AG04450 (cell line): Measurements from ENCODE around the gene SLC41A3. TPM values are rescaled to one million over a fixed set of nuclear protein-coding genes. Genes with fewer than 3 reads are reported as not detected.

Experiments used
- CTCF ChIA-PET: fragments of 300-600, 350-600 bp; formaldehyde crosslinking; extraction: SDS; loops from one replicate; lab custom pipeline; 2022; ENCODE audit warnings: antibody characterized with exemption, inconsistent platforms; lab: Charles Lee
- POLR2A ChIA-PET: fragments of 350-600 bp; formaldehyde crosslinking; extraction: SDS; loops from one replicate; lab custom pipeline; 2021; ENCODE audit warnings: antibody characterized with exemption, inconsistent platforms; lab: Yijun Ruan, JAX
- DNase-seq: peaks from one replicate; pipeline ENCODE4 v3.0.0-alpha.2; 2011; ENCODE audit warnings: low read depth, low spot score
- H3K27ac ChIP-seq: one replicate; pipeline ENCODE4 v1.5.1; 2012; ENCODE audit warnings: low read depth, low read length, control low read depth
- H3K27me3 ChIP-seq: one replicate; pipeline ENCODE4 v1.6.0; 2012; ENCODE audit warnings: low read length; ENCODE audit not compliant: control insufficient read depth, insufficient read depth
- H3K4me3 ChIP-seq: 2 replicates; pipeline ENCODE4 v1.5.1; 2011; ENCODE audit warnings: mild to moderate bottlenecking, low read depth, low read length, control low read depth
- H3K9me3 ChIP-seq: 2 replicates; pipeline ENCODE4 v1.5.1; 2012; ENCODE audit warnings: low read length; ENCODE audit not compliant: control insufficient read depth, insufficient read depth
- CTCF ChIP-seq: IDR thresholded peaks from 2 replicates; pipeline ENCODE4 v1.5.1; 2011; ENCODE audit warnings: low read depth, low read length, control low read depth, inconsistent platforms
- polyA plus RNA-seq: library from polyadenylated mRNA; depleted of rRNA; stranded (reverse); fragments of >200 nt; gene quantifications from 2 replicates; pipeline ENCODE4 v1.2.3, GENCODE V29; 2011

Gene SLC41A3
- polyA plus RNA-seq, 1 experiment: 36.9 TPM

- Histone ChIP-seq H3K4me3 (no peak overlapping the region), H3K9me3 (peaks cover 12% of the 10 kb centered on the region; the same call in 1 of the 2 replicates), H3K27me3 (peaks cover 5% of the 10 kb centered on the region), H3K27ac (no peak overlapping the region)
- no peak for TF ChIP-seq CTCF
- POLR2A ChIA-PET: no interaction called here
- CTCF ChIA-PET: no interaction called here
- DNase-seq: no peak
These were observed 122.7 kb downstream of the SLC41A3 start for GRCh38 chr3:125961289-125961589.

DNA sequence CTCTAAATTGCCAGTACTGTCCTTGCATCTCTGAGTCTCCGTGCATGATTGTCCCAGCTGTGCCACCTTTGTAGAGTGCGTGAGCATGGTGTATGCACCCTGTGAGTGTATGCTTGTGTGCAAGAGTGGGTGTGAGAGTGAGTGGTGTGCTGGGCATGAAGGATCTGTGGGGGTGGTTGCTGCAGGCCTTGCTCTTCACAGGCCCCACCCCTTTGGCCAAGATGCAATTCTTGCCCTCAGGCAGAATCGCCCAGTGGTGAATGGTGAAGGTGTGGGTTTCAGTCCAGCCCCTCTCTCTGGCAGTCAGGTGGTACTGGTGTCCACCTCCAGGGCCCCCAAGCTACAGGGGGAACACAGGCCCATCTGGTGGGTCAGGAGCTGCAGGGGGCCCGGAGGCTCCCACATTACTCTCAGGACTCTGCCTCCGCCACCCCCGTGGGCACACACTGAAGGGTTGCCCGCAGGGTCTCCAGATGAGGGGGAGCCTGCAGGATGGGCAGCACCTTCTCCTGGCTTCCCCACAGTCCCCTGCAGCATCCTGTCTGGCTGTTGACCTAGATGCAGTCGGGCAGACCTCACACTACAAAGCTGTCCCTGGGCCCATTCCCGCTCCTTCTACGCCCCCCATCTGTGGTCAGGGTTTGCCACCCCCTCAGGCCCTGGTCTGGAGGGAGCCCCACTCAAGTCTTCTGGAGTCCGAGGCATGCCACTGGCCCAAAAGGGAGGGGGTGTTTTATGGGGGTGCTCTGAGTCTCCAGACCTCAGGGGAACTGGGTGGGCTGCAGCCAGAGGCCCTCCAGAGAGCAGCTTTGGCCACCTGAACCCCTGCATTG, 123.3 kb downstream of the SLC41A3 start:
- no peak for TF ChIP-seq CTCF
- Histone ChIP-seq H3K27me3 (peaks cover 3% of the 10 kb centered on the region), H3K27ac (no peak overlapping the region), H3K4me3 (no peak overlapping the region), H3K9me3 (peaks cover 12% of the 10 kb centered on the region; the same call in 1 of the 2 replicates)
- no peak for DNase-seq
- ChIA-PET POLR2A (no interaction called here), CTCF (no interaction called here)

- Histone ChIP-seq H3K27me3 (peaks cover 3% of the 10 kb centered on the region), H3K9me3 (peaks cover 12% of the 10 kb centered on the region; the same call in 1 of the 2 replicates), H3K27ac (no peak overlapping the region), H3K4me3 (no peak overlapping the region)
- DNase-seq: no peak
- TF ChIP-seq CTCF: no peak
- CTCF ChIA-PET: no interaction called here
- POLR2A ChIA-PET: no interaction called here
These were observed 123.9 kb downstream of the SLC41A3 start for GRCh38 chr3:125960066-125960424.

- Histone ChIP-seq H3K27me3 (peaks cover 3% of the 10 kb centered on the region), H3K4me3 (no peak overlapping the region), H3K27ac (no peak overlapping the region), H3K9me3 (peaks cover 12% of the 10 kb centered on the region; the same call in 1 of the 2 replicates)
- ChIA-PET POLR2A (no interaction called here), CTCF (no interaction called here)
- DNase-seq: no peak
- no peak for TF ChIP-seq CTCF
These were observed 124.4 kb downstream of the SLC41A3 start for GRCh38 chr3:125959317-125960065.
